Esophagus muscularis mucosa (tissue), 3 donors: ENCODE measurements around the gene HFE.

Experiments
- POLR2A ChIP-seq: fragments of 450-650 bp; IDR thresholded peaks from one replicate; pipeline ENCODE4 v1.6.1; 2017; ENCODE audit warnings: antibody characterized with exemption, moderate library complexity, mild to moderate bottlenecking, low read depth
- POLR2AphosphoS5 ChIP-seq, 2 donors: sonication (generic); formaldehyde crosslinking; IDR thresholded peaks; one replicate each; pipeline ENCODE4 v1.6.1; 2017; ENCODE audit warnings: antibody characterized with exemption in 2 of 2
- TF ChIP-seq, protein P1 (sequence below), 3 experiments: fragments of 200-600 bp in 2 of 3; fragments of 450-650 bp in 1 of 3; sonication (generic) in 2 of 3; IDR thresholded peaks; one replicate each; pipeline ENCODE4 v1.5.1; 2017 to 2019; ENCODE audit warnings: antibody characterized with exemption in 3 of 3, mild to moderate bottlenecking in 2 of 3, moderate library complexity in 1 of 3

DNA sequence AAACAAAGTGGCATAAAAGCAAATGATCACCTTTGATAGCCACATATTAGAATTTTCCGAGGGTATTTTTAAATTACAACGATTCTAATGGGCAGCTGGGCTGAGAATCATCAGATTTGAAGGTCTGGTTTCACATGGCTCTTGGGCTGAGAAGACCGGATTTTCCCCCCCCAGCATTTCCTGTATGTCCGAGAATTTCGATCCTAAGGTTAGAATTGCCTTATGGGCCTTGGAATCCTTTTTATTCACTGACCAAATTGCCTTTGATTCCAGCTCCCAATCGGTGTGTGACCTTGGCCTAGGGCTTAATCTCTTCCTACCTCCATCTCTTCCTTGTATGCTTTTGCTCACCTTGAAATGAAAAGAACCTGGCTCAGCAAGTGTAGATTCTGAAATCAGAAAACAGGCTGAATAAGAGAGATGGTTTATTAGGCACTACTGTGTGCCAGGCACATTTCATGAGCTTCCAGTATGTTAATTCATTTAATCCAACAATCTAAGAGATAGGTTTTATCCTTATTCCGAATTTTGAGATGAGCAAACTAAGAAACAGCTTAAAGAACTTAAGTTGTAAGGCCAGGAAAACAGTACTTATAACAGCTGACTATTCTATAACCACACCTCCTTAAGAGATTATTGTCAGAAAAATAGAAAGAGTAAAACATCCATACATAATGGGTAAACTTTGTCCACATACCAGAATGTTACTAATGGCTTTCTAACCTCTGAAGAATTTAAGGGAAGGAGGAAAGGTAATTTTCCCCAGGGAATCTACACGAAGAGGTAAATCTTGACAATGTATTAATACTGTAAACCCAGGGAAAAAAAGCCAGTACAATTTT is 39.4 kb downstream of the HFE start:
- TF ChIP-seq, protein P1, sequence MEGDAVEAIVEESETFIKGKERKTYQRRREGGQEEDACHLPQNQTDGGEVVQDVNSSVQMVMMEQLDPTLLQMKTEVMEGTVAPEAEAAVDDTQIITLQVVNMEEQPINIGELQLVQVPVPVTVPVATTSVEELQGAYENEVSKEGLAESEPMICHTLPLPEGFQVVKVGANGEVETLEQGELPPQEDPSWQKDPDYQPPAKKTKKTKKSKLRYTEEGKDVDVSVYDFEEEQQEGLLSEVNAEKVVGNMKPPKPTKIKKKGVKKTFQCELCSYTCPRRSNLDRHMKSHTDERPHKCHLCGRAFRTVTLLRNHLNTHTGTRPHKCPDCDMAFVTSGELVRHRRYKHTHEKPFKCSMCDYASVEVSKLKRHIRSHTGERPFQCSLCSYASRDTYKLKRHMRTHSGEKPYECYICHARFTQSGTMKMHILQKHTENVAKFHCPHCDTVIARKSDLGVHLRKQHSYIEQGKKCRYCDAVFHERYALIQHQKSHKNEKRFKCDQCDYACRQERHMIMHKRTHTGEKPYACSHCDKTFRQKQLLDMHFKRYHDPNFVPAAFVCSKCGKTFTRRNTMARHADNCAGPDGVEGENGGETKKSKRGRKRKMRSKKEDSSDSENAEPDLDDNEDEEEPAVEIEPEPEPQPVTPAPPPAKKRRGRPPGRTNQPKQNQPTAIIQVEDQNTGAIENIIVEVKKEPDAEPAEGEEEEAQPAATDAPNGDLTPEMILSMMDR (IDR thresholded peaks at IDR 0.05): no peak
- no peak for TF ChIP-seq POLR2AphosphoS5 (IDR thresholded peaks at IDR 0.05)
- TF ChIP-seq POLR2A: no peak
